Peyer's patch (tissue), 4 donors: ENCODE measurements around the gene SLF2. TPM values are rescaled to one million over a fixed set of nuclear protein-coding genes. Genes with fewer than 3 reads are reported as not detected.
A peak's percentile ranks its signal among the peaks of the same experiment; 100 is the strongest.

Experiments
- DNase-seq, 3 donors: peaks; one replicate each; pipeline ENCODE4 v3.0.0-alpha.2; 2017 to 2019
- H3K27ac ChIP-seq, 4 donors: fragments of 200-600 bp; sonication (generic); one replicate each; pipeline ENCODE4 v1.5.1; 2016 to 2019
- H3K27me3 ChIP-seq, 2 donors: fragments of 200-600 bp; sonication (generic); one replicate each; pipeline ENCODE4 v1.5.1; 2019
- H3K36me3 ChIP-seq, 3 donors: fragments of 200-600 bp; sonication (generic); one replicate each; pipeline ENCODE4 v1.5.1; 2016 to 2019
- H3K4me1 ChIP-seq, 4 donors: fragments of 200-600 bp; sonication (generic); one replicate each; pipeline ENCODE4 v1.5.1; 2016 to 2019
- H3K4me3 ChIP-seq, 4 donors: fragments of 200-600 bp; sonication (generic); 1 replicate in 3 of 4; 2 replicates in 1 of 4; pipeline ENCODE4 v1.5.1; 2016 to 2019; ENCODE audit warnings: mild to moderate bottlenecking in 1 of 4
- H3K9me3 ChIP-seq, 4 donors: fragments of 200-600 bp; sonication (generic); one replicate each; pipeline ENCODE4 v1.5.1; 2016 to 2019; ENCODE audit warnings: mild to moderate bottlenecking in 1 of 4
- CTCF ChIP-seq, 6 experiments: fragments of 450-650 bp in 4 of 6; fragments of 200-600 bp in 2 of 6; sonication (generic) in 1 of 6; IDR thresholded peaks; one replicate each; pipeline ENCODE4 v1.5.1; 2017 to 2019; ENCODE audit warnings: antibody characterized with exemption in 6 of 6, mild to moderate bottlenecking in 3 of 6, moderate library complexity in 1 of 6
- POLR2A ChIP-seq, 2 donors: fragments of 450-650 bp; IDR thresholded peaks; one replicate each; pipeline ENCODE4 v1.5.1; 2017; ENCODE audit warnings: antibody characterized with exemption in 2 of 2, mild to moderate bottlenecking in 2 of 2, moderate library complexity in 2 of 2
- total RNA-seq, 4 donors: library from RNA; depleted of rRNA; stranded (reverse); fragments of >200 nt; gene quantifications; one replicate each; pipeline ENCODE4 v1.1.0, GENCODE V29; 2016

SLF2 gene
- total RNA-seq, 4 donors from 2014 or later, result 11.0 to 37.2 (median 32.0) TPM

- peaks cover 0 to 61% (median 0%) of the 10 kb centered on the region in 3 donors for H3K36me3 ChIP-seq
- no peaks in the 10 kb centered on the region for H3K9me3 ChIP-seq
- no peak for DNase-seq
- H3K27ac ChIP-seq, result no peak overlapping the region
- no peak overlapping the region for H3K4me3 ChIP-seq
- no peaks in the 10 kb centered on the region for H3K4me1 ChIP-seq
- no peaks in the 10 kb centered on the region for H3K27me3 ChIP-seq
- no peak for TF ChIP-seq POLR2A (IDR thresholded peaks at IDR 0.05)
- TF ChIP-seq CTCF (IDR thresholded peaks at IDR 0.05), result no peak
These were observed 67.5 kb downstream of the SLF2 start for GRCh38 chr10:100980311-100980710.

- no peak for TF ChIP-seq POLR2A (IDR thresholded peaks at IDR 0.05)
- no peak for TF ChIP-seq CTCF (IDR thresholded peaks at IDR 0.05)
- H3K27ac ChIP-seq, result no peak overlapping the region
These were observed 67.9 kb downstream of the SLF2 start for GRCh38 chr10:100980711-100981110.

DNA sequence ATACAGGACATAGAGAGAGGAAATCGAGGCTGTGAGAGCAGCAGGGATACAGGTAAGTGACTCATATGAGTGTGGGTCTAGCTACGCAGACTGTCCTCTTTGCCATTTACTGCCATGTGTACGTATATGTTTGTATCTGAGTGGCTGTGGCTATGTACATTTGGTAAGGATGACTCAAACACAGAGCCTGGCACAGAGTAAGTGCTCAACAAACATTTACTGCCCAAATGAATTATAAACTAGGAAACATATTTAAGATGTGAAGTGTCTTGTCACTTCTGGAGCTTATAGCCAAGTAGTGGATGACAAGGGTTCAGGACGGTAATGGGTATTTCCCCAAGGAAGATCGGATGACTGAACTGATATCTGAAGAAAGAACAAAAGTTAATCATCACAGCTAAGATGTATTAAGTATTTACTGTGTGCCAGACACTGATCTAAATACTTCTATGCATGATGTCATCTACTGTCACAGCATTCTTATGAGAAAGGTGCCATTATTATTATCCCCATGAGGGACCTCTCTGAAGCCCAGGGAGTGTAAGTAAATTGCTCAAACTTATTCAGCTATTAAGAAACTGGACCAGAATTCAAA is 68.5 kb downstream of the SLF2 start:
- Histone ChIP-seq H3K9me3 (no peaks in the 10 kb centered on the region), H3K27me3 (no peaks in the 10 kb centered on the region), H3K36me3 (peaks cover 0 to 61% (median 0%) of the 10 kb centered on the region in 3 donors), H3K27ac (no peak overlapping the region), H3K4me1 (peaks cover 0 to 9% (median 2%) of the 10 kb centered on the region in 4 donors), H3K4me3 (no peak overlapping the region)
- TF ChIP-seq CTCF (IDR thresholded peaks at IDR 0.05) (no peak), POLR2A (IDR thresholded peaks at IDR 0.05) (no peak)
- DNase-seq, result no peak

More at GRCh38 chr10:100980711-100981110, 67.9 kb downstream of the SLF2 start:
- peak in 2 of 3 donors; percentile 6 to 23 for DNase-seq
- Histone ChIP-seq H3K9me3 (no peaks in the 10 kb centered on the region), H3K4me1 (peaks cover 0 to 3% (median 0%) of the 10 kb centered on the region in 4 donors), H3K36me3 (peaks cover 0 to 61% (median 0%) of the 10 kb centered on the region in 3 donors), H3K27me3 (no peaks in the 10 kb centered on the region), H3K4me3 (no peak overlapping the region)

GRCh38 chr10:100982916-100983830 is 70.4 kb downstream of the SLF2 start:
- Histone ChIP-seq H3K9me3 (no peaks in the 10 kb centered on the region), H3K4me1 (peaks cover 0 to 20% (median 13%) of the 10 kb centered on the region in 4 donors), H3K27ac (no peak overlapping the region), H3K27me3 (no peaks in the 10 kb centered on the region), H3K36me3 (peaks cover 0 to 47% (median 0%) of the 10 kb centered on the region in 3 donors), H3K4me3 (no peak overlapping the region)
- no peak for TF ChIP-seq CTCF (IDR thresholded peaks at IDR 0.05)
- no peak for TF ChIP-seq POLR2A (IDR thresholded peaks at IDR 0.05)
- DNase-seq, result peak in 2 of 3 donors; percentile 41 to 45

- no peaks in the 10 kb centered on the region for H3K27me3 ChIP-seq
- no peak overlapping the region for H3K4me3 ChIP-seq
- no peak overlapping the region for H3K27ac ChIP-seq
- H3K4me1 ChIP-seq, result peaks cover 0 to 24% (median 16%) of the 10 kb centered on the region in 4 donors
- no peaks in the 10 kb centered on the region for H3K9me3 ChIP-seq
- TF ChIP-seq POLR2A (IDR thresholded peaks at IDR 0.05) (peak in 1 of 2 donors; percentile 13), CTCF (IDR thresholded peaks at IDR 0.05) (no peak)
- DNase-seq, result peak in 2 of 3 donors; percentile 31 to 44
- H3K36me3 ChIP-seq, result peaks cover 0 to 38% (median 0%) of the 10 kb centered on the region in 3 donors
These were observed 71.3 kb downstream of the SLF2 start for GRCh38 chr10:100983868-100984671.
